Left lobe of liver (tissue), 2 donors: ENCODE measurements around the gene IL21R. TPM values are rescaled to one million over a fixed set of nuclear protein-coding genes. Genes with fewer than 3 reads are reported as not detected.
"Not testable (repeated sequence)": the region's sequence is repeated elsewhere in the genome, so short reads cannot be mapped to it uniquely, and the experiment has no call there.

Experiments used
- ATAC-seq: fragments of 200-7000 bp; cut with Tn5 transposase; one replicate; pipeline ENCODE4 v1.9.1; 2020; ENCODE audit warnings: mild to moderate bottlenecking, moderate library complexity
- DNase-seq: peaks from one replicate; pipeline ENCODE4 v3.0.0-alpha.2; 2020; ENCODE audit warnings: low spot score
- total RNA-seq: library from RNA; stranded (reverse); gene quantifications from one replicate; pipeline ENCODE4 v1.2.1, GENCODE V29; 2021
- donor health status: DM: no; HTN: no; CAD: no; lungs with moderate emphysema.
- donor health status: DM: no; HTN: yes; CAD: no.

The IL21R gene
- total RNA-seq, 1 donor from 2014 or later = 0.33 TPM

DNA sequence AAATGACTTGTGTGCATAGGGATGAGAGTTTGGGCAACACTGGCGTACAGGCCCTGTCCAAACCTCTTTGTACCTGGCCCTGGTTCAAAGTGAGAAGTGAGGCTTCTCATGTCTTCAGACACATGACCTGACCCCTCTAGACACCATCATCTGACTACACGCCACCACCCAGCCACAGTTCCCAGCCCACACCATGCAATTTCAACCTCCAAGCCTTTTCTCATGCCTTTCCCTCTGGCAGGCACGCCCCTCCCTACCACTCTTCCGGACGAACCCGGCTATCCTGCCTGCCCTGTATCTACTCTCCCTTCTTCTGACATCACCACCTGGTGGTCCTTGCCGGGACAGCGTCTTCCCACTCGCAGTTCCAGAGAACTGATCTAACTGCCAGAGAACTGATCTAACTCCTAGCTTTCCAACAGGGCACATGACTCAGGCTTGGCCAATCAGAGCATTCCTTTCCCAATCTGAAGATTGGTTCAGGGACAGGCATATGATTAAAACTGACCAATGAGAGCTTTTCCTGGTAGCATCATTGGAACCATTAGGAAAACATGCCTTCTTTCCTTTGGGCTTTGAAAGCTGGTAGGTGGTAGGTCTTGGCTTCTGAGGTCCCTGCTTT is 27.1 kb upstream of the IL21R start:
- DNase-seq (peak; percentile 49), ATAC-seq (peak; percentile 71)

DNA sequence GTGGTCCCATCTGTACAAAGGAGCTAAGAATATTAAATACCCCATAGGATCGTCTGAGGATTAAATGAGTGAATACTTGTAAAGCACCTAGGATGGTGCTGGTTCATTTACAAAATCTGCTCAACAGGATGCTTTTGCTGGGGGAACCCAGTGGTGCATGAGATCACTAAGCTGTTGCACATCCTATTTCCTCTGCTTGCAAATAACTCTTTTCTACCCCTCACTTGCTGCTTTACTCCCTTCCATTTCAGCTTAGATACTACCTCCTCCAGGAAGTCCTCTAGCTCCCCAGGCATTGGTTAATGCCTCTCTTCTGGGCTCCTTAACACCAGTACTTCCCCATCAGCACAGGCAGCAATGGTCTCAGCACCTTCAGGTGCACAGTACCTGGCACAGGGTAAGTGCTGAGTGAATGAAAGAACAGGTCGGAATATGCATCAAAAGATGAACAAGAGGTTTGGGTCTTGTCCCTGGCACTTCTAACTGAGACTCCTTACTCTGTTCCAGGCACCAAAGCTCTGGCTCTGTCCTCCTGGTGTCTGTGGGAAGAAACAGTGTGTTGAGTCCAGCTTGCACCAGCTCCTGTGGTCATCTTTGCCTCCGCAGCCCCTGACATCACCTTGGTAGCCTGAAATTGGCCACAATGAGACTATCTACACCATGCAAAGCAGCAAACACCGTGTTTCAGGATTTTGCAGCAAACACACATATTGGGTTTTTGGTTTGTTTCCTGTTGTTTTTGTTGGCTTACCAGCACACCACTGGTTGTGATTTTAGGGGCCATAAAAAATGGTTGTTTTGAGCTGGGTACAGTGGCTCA is 24.1 kb upstream of the IL21R start:
- DNase-seq = peak; percentile 8
- ATAC-seq = no peak

DNA sequence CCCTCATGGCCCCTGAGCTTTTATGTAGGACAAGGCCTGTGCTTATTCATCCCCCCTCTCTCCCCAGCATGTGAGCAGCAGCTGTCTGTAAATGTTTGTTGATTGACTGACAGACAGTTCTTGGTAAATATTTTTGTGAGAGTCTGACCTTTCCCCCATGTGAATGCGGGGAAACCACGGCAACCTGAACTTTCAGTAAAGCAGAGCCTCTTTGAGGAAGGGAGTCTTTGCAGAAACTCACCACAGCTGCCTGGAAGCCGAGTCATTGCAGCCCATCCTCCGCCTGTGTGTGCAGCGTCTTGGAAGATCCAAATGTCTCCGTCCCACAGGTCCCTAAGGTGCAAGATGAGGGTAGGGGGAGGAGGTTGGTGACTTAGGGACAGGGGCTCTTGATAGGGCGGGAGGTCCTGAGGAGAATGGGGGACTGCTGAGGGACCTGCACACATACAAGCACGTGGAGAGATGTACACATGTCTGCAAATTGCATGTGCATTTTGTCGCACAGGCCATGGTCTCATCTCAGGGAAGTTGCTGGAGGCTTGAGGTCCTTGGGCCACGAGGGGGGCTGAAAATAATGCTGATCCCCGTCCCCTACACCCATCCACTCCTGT is 23.0 kb upstream of the IL21R start:
- ATAC-seq (no peak), DNase-seq (peak; percentile 33)

DNA sequence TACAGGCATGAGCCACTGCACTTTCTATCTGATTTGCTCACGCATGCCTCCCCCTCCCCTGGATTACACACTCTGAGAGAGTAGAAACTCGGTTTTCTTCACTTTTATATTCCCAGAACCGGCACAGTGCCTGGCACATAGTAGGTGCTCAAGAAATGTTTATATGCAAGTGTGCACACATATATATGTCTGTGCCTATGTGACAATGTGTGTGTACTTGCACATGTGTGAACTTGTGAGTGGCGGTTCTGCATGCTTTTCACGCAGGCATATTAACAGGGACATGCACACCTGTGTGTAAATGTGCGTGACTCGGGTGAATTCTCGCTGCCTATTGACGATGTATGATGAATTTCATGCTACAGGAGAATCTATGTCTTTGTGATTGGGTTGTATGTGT is 22.1 kb upstream of the IL21R start:
- peak; percentile 31 for DNase-seq
- ATAC-seq = no peak

DNA sequence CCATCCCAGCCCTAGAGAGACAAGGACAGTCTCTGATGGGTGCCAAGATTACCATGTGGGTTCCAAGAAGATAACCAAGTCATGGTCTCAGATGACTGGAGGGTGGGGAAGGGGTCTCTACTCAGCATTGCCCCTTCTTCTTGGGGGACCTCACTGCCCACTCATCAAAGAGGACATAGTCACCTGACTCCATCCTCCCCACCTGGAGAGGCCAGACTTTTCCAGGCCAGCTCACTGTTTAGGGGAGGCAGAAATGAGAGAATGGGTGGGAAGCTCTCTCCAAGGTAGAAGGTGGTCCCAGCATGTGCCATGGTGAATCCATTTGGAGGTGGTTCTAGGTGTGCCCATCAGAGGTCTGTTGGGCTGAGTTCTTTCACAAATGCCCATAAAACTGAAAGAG is 20.7 kb upstream of the IL21R start:
- ATAC-seq = no peak
- peak; percentile 15 for DNase-seq

DNA sequence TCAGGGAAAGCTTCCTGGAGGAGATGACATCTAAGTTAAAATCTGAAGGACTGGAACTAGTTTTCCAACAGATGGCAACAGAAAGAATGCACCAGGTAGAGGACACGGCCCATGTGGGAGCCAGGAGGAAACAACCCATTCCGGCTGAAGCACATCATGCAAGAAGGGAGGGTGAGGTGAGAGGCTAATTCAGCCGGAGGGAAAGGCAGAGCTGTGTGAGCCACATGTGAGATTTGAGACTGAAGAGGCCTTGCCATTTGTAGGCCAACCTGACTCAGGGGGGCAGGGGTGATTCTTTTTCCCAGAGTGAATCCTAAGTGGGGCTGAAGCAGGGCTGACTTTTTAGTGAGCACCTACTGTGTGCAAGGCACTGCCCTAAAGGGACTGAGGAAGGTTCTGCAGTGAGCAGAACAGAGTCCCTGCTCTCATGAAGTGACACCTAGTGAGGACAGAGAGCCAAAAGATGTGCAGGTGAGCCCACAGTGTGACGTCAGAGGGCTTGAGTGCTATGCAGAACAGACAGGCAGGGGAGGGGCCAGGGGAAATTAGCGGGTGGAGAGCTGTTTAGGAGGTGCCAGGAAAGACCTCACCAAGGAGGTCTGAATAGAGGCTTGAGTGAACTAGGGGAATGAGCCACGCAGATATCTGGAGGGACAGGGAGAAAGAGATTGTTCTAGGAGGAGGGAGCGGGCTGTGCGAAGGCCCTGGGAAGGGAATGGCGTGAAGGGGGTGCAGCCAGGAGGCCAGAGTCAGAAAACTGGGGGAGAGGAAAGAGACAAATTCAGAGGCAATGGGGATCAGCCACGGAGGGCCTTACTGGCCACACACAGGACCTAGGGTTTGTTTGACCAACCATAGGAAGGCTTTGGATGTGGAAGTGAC is 19.8 kb upstream of the IL21R start:
- ATAC-seq = no peak
- DNase-seq = peak; percentile 19

DNA sequence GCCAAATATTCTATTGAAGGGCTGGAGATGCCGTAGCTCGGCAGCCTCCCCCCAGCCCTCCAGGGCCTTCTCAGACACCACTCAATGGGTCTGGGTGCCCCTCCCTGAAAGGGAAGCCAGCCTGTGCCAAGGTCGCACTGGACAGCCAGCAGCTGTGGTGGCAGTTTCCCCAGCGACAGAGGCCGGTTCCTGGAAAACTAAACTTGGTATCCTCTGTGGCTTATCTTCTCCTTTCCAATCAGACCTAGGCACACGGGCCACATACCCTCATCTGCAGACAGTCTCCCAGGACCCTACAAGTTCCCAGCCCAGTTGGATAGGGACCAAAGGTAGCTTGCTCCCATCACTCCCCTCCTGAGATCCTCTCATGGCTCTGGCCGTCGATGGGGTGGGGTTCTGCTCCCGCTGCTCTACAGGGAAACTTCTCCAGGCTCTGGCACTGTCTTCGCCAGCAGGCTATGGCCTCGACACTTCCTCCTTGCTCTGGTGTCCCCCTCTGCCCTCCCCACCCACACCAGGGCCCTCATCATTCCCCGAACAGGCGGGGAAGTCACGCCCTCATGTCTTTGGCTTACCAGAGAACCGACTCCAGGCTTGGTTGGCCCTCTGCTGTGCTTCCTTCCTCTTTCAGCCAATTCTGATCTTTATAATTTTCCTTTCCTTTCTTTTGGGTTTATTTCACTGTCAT is 18.3 kb upstream of the IL21R start:
- DNase-seq (peak; percentile 43), ATAC-seq (peak; percentile 51)

DNA sequence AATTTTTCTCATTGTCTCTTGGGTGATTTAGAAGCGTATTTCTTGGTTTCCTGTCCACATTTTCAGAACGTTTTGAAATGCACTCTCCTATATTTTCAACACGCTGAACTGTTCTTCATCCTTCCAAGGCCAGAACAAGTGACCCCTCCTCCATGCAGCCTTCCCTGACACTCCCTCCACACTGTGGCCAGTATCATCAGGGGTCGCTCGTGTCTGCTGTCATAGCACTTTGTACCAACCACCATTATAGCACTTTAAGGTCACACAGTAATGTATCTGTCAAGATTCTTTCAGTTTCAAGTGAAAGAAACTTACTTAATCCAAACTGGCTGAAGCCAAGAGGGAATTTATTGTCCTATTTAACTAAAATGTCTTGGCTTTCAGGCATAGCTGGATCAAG is 17.5 kb upstream of the IL21R start:
- DNase-seq = no peak
- ATAC-seq = no peak

DNA sequence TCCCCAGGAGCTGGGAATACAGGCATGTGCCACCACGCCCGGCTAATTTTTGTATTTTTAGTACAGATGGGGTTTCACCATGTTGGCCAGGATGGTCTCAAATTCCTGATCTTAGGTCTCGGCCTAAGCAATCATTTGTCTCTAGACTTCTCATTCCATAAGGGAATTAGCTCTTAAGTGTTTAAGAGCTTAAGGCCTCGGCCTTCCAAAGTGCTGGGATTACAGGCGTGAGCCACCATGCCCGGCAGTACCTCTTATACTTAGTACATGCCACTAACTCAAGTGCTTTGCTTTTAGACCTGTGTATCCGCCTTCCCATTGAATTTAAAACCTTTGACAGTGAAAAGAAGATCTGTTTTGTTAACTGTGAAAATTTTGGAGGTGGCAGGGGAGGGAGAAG is 16.6 kb upstream of the IL21R start:
- no peak for ATAC-seq
- no peak for DNase-seq

DNA sequence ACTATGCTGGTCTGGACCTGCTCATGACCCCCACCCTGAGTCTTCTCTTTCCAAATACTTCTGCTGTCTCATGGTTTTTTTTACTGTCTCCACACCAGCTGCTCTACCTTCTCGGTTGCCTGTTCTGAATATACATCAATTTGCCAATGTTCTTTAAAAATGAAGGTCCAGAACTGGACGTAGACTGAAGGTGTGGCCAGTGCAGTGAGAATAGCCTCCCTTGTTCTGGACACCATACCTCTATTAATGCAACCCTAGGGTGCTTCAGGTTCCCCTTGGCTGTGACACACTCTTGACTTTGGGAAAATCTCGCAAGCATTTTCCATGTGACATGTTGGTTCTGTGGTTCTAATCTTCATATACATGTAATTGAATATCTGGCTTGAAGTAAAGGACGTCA is 15.3 kb upstream of the IL21R start:
- ATAC-seq (no peak), DNase-seq (no peak)

DNA sequence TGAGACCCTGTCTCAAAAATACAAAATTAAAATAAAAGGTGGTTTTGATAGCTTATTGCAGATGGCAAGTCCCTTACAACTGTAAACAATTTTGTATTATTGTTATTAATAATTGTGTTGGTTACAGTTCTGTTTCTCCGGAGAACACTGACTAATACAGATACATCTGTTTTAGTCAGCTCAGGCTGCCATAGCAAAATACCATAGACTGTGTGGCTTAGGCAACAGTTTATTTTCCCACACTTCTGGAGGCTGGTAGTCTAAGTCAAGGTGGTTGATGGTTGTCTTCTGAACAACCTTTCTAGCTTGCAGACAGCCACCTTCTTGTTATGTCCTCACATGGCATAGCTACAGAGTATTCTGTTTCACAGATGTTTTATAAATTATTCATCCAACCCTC is 14.2 kb upstream of the IL21R start:
- no peak for ATAC-seq

DNA sequence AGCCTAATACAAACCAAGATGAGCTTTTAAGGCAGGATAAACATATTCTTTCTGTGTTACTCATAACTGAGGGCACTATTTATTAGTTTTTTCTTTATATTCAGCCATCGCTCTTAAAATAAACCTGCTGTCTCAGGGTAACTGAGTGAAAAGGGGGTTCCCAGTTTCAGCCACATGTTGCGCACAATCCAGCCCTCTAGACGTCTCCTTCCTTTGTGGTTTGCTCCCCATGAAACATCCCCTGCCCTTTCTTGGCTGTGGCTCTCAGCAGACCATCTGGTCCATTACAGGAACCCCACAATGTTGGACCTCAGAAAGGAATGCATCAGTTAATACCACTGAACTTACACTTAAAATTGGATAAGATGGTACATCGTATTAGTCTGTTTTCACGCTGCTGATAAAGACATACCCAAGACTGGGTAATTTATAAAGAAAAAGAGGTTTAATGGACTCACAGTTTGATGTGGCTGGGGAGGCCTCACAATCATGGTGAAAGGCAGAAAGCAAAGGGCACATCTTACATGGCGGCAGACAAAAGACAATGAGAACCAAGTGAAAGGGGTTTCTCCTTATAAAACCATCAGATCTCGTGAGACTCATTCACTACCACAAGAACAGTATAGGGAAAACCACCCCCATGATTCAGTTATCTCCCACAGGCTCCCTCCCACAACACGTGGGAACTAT is 12.6 kb upstream of the IL21R start:
- ATAC-seq (no peak), DNase-seq (no peak)

More for the DNA sequence above, 14.2 kb upstream of the IL21R start:
- DNase-seq = no peak

DNA sequence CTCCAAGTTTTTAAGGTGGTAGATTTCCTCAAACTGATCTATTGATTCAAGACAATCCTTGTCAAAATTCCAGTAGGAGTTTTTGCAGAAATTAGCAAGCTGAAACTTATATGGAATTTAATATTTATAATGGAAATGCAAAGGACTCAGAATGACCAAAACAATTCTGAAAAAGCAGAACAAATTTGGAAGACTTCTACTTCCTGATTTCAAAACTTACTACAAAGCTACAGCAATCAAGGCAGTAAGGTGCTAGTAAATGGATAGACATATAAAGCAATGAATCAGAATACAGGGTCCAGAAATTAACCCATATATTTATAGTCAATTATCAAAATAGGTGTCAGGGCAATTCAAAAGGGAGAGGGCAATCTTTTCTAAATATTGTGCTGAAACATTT is 11.8 kb upstream of the IL21R start:
- DNase-seq (no peak), ATAC-seq (no peak)

DNA sequence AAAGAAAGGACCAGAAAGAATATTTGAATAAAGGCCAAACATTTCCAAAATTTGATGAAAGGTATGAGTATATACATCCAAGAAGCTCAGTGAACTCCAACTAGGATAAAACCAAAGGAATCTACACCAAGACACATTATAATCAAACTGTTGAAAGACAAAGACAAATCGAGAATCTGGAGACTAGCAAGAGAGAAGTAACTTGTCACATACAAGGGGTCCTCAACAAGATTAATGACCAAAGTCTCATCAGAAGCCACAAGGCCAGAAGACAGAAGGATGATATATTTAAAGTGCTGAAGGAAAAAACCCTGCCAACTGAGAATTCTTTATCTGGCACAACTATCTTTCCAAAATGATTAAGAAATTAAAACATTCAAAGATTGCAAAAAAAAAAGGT is 9.3 kb upstream of the IL21R start:
- ATAC-seq = no peak
- DNase-seq = no peak

DNA sequence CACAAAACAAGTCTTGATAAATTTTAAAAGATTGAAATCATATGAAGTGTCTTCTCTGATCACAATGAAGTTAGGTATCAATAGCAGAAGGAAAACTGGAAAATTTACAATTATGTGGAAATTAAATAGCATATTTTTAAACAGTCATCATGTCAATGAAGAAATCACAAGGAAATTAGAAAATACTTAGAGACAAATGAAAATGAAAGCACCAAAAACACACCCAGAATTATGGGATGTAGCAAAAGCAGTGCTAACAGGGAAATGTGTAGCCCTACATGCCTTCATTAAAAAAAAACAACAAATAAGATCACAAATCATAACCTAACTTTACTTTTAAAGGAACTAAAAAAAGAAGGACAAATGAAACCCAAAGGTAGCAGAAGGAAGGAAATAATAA is 7.5 kb upstream of the IL21R start:
- no peak for DNase-seq
- no peak for ATAC-seq

DNA sequence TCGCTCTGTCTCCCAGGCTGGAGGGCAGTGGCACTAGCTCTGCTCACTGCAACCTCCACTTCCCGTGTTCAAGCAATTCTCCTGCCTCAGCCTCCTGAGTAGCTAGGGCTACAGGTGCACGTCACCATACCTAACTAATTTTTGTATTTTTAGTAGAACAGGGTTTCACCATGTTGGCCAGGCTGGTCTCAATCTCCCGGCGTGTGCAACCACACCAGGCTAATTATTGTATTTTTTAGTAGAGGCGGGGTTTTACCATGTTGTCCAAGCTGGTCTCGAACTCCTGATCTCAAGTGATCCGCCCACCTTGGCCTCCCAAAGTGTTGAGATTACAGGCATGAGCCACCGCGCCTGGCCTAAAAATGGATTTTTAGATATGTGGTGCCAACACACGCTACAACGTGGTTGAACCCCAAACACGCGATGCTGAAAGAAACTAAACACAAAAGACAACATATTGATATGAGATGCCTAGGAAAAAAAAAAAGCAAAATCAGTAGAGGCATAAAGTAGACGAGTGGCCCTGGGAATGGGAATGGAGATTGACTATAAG is 3.6 kb upstream of the IL21R start:
- not testable (repeated sequence) for ATAC-seq, DNase-seq

DNA sequence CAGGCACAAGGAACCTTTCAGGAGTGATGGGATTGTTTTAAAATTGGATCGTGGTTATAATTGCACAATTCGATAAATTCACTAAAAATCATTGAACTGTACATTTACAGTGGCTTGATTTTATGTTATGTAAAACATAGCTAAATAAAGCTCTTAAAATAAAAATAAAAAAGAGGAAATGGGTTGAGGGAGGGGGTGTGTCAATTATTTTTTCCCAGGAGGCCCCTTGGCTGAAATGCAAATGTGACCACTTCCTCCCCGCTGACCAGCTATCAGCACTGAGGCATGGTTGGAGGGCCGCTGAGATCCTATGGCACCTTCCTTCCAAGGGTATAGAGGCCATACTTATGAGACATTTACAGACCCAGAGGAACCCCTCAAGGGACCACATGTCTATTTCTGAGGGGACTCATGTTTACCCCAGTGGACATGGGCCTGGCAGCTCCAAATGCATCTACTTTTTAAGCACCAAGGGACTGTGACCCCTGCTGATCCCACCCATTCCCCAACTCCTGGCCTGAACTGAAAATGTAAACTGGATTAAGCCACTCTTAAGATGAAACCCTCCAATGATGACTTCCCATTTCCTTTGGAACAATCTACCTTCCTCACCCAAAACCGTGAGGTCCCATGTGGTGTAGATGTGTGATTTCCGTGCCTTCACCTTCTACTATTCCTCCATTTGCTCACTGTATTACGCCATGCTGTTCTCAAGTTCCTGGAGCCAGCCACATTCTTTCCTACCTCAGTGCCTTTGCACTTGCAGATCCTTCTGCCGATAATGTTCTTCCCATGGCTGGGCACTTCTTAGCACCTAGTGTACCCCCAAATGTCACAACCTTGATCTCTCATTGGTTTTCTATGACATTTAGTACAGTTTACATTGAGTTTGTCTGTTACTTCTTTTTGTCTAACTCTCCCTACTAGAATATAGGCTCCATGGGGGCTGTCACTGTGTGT is 2.8 kb upstream of the IL21R start:
- ATAC-seq = no peak

DNA sequence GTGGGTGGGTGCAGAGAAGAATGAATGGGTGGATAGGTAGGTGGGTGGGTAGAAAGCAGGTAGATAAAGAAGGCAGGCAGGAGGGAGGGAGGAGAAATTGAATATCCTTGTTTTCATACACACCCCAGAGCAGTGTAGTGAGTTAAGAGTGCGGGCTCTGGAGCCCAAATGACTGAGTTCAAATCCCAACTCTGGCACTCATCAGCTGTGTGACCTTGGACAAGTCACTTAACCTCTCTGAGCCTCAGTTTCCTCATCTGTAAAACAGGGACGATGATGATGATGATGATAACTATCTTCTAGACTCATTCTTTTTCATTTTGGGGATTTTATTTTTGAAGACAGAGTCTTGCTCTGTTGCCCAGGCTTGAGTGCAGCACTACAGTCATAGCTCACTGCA is 2.0 kb upstream of the IL21R start:
- ATAC-seq (no peak), DNase-seq (no peak)

More for the DNA sequence above, 2.8 kb upstream of the IL21R start:
- DNase-seq = no peak
